ENCODE results near the gene TH.

The TH gene

DNA sequence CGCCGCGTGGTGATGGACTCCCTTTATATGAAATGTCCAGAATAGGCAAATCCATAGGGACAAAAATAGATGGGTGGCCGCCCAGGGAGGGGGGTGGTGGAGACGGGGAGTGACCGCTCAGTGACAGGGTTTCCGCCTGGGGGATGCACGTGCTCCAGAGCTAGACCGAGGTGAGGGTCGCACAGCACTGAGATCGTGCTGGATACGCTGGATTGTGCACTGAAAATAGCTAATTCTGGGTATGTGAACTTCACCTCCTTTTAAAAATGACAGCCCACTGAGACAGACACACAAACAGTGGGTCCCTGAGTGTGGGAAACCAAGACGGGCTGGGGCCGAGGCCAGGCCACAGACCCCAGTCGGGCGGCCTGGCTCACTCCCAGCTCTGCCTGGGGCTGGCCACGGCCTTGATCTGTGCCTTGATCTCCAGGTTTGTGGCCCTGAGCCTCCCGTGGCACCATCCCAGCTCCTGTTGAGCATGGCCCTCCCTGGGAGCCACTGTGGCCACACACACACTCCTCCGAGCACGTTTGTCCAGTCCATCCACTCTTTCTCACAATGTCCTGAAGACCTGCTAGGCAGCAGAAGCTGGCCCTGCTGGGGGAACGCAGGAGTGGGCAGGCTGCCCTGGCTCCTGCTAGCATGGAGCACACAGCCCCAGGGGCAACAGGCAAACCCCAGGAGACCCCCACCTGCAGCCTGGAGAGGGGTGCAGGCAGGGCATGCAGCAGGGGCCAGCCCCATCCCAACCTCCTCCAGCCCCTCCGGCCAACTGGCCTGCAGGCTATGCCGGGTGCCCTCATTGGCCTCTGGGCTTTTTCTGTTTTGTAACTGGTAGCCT is 41.0 kb upstream of the TH start:
- H3K4me3 ChIP-seq (ENCODE audit: low read depth, low read length): no peak overlapping the region
- TF ChIP-seq, protein P1, sequence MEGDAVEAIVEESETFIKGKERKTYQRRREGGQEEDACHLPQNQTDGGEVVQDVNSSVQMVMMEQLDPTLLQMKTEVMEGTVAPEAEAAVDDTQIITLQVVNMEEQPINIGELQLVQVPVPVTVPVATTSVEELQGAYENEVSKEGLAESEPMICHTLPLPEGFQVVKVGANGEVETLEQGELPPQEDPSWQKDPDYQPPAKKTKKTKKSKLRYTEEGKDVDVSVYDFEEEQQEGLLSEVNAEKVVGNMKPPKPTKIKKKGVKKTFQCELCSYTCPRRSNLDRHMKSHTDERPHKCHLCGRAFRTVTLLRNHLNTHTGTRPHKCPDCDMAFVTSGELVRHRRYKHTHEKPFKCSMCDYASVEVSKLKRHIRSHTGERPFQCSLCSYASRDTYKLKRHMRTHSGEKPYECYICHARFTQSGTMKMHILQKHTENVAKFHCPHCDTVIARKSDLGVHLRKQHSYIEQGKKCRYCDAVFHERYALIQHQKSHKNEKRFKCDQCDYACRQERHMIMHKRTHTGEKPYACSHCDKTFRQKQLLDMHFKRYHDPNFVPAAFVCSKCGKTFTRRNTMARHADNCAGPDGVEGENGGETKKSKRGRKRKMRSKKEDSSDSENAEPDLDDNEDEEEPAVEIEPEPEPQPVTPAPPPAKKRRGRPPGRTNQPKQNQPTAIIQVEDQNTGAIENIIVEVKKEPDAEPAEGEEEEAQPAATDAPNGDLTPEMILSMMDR (IDR thresholded peaks at IDR 0.05; ENCODE audit: low read depth, low read length): no peak

DNA sequence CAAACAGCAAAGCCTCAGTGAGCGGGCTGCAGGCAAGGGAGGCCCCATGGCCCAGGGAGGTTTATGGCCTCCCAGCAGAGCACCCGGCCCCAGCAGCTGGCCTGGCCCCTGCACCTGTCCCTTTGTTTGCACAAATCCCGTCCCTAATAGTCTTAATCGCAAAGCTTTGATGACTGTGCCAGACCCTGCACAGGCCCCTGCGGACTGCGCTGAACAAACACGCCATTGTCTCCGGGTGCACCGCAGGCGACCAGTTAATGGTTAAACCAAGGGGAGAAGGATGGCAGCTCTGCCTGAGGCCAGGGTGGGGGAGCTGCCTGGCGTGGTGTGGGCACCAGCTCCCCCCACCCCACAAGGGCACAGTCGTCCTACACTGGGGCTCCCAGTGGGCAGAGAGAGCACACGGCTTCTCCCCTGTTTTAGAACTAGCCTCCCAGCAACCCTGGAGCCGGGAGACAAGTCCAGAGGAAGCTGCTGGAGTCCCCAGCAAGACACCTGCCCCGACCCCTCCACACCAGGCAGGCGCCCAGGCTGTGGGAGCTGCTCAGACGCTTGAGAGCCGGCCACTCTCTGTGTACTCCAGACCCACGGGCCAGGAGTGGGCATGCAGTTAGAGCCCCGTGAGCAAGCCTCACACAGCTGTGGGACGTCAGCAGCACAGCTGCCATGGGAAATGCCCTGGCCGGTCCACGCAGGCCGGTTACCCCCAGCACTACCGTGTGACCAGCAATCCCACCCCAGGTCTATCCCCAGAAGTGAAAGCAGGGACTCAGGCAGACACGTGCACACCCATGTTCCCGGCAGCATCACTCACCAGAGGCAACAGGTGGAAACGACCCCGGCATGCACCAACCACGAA is 39.7 kb upstream of the TH start:
- H3K4me3 ChIP-seq (ENCODE audit: low read depth, low read length): no peak overlapping the region
- TF ChIP-seq, protein P1 (IDR thresholded peaks at IDR 0.05; ENCODE audit: low read depth, low read length): no peak

DNA sequence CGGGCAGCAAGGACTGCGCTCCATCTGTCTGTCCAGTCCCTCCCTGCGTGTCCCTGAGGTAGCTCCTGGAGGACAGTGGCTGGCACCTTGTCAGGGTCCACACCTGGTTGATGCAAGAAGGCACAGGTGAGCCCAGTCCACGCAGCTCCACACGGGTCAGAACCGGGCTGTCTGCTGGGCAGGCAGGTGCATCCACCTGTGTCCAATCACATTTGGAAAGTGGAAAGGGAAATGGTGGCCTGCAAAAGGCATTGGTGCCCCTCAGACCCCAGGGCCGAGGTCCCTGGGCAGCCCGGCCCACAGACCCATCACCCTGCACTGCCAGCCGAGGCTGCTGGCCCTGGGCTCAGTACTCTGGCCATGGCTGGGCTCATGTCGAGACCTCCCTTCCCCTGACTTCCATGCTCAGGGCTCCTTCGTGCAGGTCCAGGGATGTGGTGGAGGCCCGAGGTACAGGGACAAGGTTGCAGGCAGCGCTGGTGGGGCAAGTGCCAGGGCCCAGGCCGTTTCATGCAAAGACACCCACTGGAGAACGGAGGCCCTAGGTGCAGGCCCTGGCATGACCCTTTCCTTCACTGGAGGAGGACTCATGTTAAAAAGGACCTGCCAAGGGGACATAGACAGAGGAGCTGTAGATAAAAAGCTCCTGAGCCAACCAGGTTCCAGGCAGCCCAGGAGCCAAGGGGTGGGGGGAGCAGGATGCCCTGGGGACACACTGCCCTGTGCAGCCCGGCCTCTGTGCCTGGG is 38.9 kb upstream of the TH start:
- TF ChIP-seq, protein P1 (IDR thresholded peaks at IDR 0.05; ENCODE audit: low read depth, low read length): no peak
- no peak overlapping the region for H3K4me3 ChIP-seq (ENCODE audit: low read depth, low read length)

DNA sequence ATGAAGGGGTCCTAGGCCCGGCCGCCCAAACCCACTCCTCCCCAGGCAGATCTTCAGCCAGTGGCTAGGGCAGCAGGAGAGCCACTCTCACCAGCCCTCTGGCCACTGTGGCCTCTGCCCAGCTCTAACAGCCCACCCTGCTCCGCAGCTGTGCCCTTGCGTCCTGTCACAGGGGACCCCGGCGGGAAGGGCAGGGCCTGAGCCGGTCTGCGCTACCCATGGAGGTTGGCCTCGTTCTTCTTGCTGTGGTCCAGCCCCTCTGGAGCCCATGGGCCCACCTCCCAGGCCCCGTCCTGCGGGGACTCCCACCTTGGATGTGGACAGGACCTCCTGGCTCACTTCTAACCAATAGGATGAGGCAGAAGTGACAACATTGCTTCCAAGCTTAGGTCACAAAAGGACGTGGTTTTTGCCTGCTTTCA is 38.3 kb upstream of the TH start:
- H3K4me3 ChIP-seq (ENCODE audit: low read depth, low read length): no peak overlapping the region
- TF ChIP-seq, protein P1 (IDR thresholded peaks at IDR 0.05; ENCODE audit: low read depth, low read length): no peak

DNA sequence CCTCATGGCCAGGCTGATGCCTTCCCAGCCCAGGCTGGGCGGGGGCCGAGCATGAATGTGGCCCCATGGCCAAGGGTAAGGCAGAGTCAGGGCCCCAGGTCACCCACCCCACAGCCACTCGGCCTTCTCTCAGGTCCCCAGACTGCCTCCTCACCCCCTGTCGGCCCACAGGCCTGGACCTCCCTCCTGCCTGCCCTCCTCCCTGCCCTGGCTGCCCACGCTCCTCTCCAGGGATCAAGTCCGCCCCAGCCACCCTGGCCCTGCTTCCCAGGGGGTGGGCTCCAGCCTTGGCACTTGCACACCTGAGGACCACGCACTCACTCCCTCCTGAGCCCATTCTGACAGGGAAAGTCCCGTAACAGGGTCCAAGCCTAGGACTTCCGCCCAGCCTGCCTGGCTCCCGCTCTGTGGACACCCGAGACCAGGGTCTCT is 37.8 kb upstream of the TH start:
- TF ChIP-seq, protein P1 (IDR thresholded peaks at IDR 0.05; ENCODE audit: low read depth, low read length): no peak
- H3K4me3 ChIP-seq (ENCODE audit: low read depth, low read length): no peak overlapping the region

DNA sequence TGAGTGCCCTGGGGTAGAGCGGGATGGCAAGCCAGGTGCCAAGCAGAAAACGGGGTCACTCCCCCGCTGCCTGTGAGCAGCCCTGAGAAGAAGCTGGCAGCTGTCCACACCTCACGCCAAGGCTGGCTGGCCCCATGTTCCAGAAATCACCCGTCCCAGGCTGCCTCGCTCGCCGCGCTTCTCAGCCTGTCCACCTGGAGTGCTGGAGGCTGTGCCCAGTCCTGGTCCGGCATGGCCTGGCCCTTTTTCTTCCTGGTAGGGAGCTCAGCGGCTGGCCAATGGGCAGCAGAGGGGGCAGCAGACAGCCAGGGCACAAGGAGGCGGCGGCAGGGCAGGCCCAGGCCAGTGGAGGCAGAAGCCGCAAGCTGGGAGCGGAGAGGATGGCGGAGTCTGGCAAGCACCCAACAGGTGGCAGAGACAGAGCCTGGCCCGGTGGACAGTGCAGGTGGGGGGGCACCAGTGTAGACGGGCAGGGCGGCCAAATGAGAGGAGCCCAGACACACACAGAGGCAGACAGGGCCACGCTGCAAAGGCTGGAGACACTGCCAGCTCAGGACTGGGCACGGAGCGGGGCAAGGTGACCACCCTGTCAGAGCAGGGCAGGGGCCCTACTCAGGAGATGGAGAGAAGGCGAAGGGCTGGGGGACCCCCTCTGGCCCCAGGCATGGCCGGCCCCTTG is 37.2 kb upstream of the TH start:
- no peak overlapping the region for H3K4me3 ChIP-seq (ENCODE audit: low read depth, low read length)
- TF ChIP-seq, protein P1 (IDR thresholded peaks at IDR 0.05; ENCODE audit: low read depth, low read length): no peak
